ENCODE measurements around the gene POLR2H. TPM values are rescaled to one million over a fixed set of nuclear protein-coding genes. Genes with fewer than 3 reads are reported as not detected.
A peak's percentile ranks its signal among the peaks of the same experiment; 100 is the strongest.

Gene POLR2H
- total and polyA plus RNA-seq, 4 donors, result 46.4 to 139 (median 82.4) TPM

GRCh38 chr3:184395320-184395660, 33.8 kb downstream of the POLR2H start:
- H3K27ac ChIP-seq (ENCODE audit: low read depth in 1 of 2, low read length in 1 of 2), result no peak overlapping the region
- no peak for TF ChIP-seq CTCF (IDR thresholded peaks at IDR 0.05; ENCODE audit: control extremely low read depth, extremely low read depth)
- no peak overlapping the region for H3K9ac ChIP-seq (ENCODE audit: insufficient read depth in 1 of 2, low read length in 2 of 2)
- H3K27me3 ChIP-seq (ENCODE audit: control insufficient read depth in 3 of 3, insufficient read depth in 3 of 3, low read length in 2 of 3), result peaks cover 0 to 5% (median 0%) of the 10 kb centered on the region in 3 donors
- ATAC-seq (ENCODE audit: insufficient read depth, low FRiP score), result no peak
- no peaks in the 10 kb centered on the region for H3K4me1 ChIP-seq (ENCODE audit: control insufficient read depth in 5 of 5, insufficient read depth in 5 of 5, low read length in 5 of 5)
- no peaks in the 10 kb centered on the region for H3K36me3 ChIP-seq (ENCODE audit: control insufficient read depth in 4 of 4, insufficient read depth in 4 of 4, low read length in 4 of 4)
- peaks cover 0 to 2% (median 0%) of the 10 kb centered on the region in 4 donors for H3K9me3 ChIP-seq (ENCODE audit: control insufficient read depth in 4 of 4, insufficient read depth in 3 of 4, low read length in 3 of 4)
- DNase-seq, result no peak
- H3K4me3 ChIP-seq, result no peak overlapping the region
- WGBS, 2 donors, result 81 to 91% methylated on average over 5 of the region's 5 CpGs

GRCh38 chr3:184399410-184399809, 37.9 kb downstream of the POLR2H start:
- Histone ChIP-seq H3K4me3 (no peak overlapping the region), H3K27me3 (ENCODE audit: control insufficient read depth in 3 of 3, insufficient read depth in 3 of 3, low read length in 2 of 3) (peaks cover 0 to 11% (median 10%) of the 10 kb centered on the region in 3 donors), H3K27ac (ENCODE audit: low read depth in 1 of 2, low read length in 1 of 2) (no peak overlapping the region), H3K9me3 (ENCODE audit: control insufficient read depth in 4 of 4, insufficient read depth in 3 of 4, low read length in 3 of 4) (no peaks in the 10 kb centered on the region), H3K9ac (ENCODE audit: insufficient read depth in 1 of 2, low read length in 2 of 2) (no peak overlapping the region), H3K4me1 (ENCODE audit: control insufficient read depth in 5 of 5, insufficient read depth in 5 of 5, low read length in 5 of 5) (no peaks in the 10 kb centered on the region), H3K36me3 (ENCODE audit: control insufficient read depth in 4 of 4, insufficient read depth in 4 of 4, low read length in 4 of 4) (no peaks in the 10 kb centered on the region)
- peak; percentile 34 to 82 (median 76) for DNase-seq
- no peak for ATAC-seq (ENCODE audit: insufficient read depth, low FRiP score)
- no peak for TF ChIP-seq CTCF (IDR thresholded peaks at IDR 0.05; ENCODE audit: control extremely low read depth, extremely low read depth)
- WGBS, 2 donors, result 29 to 47% methylated on average over 9 of the region's 9 CpGs

- H3K4me1 ChIP-seq (ENCODE audit: control insufficient read depth in 5 of 5, insufficient read depth in 5 of 5, low read length in 5 of 5), result no peaks in the 10 kb centered on the region
- DNase-seq (no peak), ATAC-seq (ENCODE audit: insufficient read depth, low FRiP score) (no peak)
- no peaks in the 10 kb centered on the region for H3K36me3 ChIP-seq (ENCODE audit: control insufficient read depth in 4 of 4, insufficient read depth in 4 of 4, low read length in 4 of 4)
- no peaks in the 10 kb centered on the region for H3K9me3 ChIP-seq (ENCODE audit: control insufficient read depth in 4 of 4, insufficient read depth in 3 of 4, low read length in 3 of 4)
- no peak overlapping the region for H3K4me3 ChIP-seq
- H3K9ac ChIP-seq (ENCODE audit: insufficient read depth in 1 of 2, low read length in 2 of 2), result no peak overlapping the region
- H3K27me3 ChIP-seq (ENCODE audit: control insufficient read depth in 3 of 3, insufficient read depth in 3 of 3, low read length in 2 of 3), result peaks cover 0 to 10% (median 6%) of the 10 kb centered on the region in 3 donors
- no peak for TF ChIP-seq CTCF (IDR thresholded peaks at IDR 0.05; ENCODE audit: control extremely low read depth, extremely low read depth)
- H3K27ac ChIP-seq (ENCODE audit: low read depth in 1 of 2, low read length in 1 of 2), result no peak overlapping the region
- WGBS, 2 donors, result 70 to 76% methylated on average over 20 of the region's 20 CpGs
Measured at GRCh38 chr3:184405075-184406030, 43.8 kb downstream of the POLR2H start.
